ENCODE results near the gene MRPS7. TPM values are rescaled to one million over a fixed set of nuclear protein-coding genes. Genes with fewer than 3 reads are reported as not detected.

The MRPS7 gene
- total RNA-seq, 1 donor from 2014 or later = 38.2 TPM

- Mint-ChIP-seq H3K9me3 (ENCODE audit: low read depth) (no peaks in the 10 kb centered on the region), H3K4me1 (ENCODE audit: low read depth) (no peaks in the 10 kb centered on the region), H3K27ac (ENCODE audit: unreplicated experiment) (no peak overlapping the region), H3K4me3 (ENCODE audit: unreplicated experiment) (no peak overlapping the region), H3K27me3 (ENCODE audit: low read depth) (no peaks in the 10 kb centered on the region), H3K36me3 (ENCODE audit: low read depth) (peaks cover 1% of the 10 kb centered on the region)
- TF ChIP-seq CTCF (IDR thresholded peaks at IDR 0.05) = no peak
- DNase-seq (ENCODE audit: low spot score) = no peak
Measured at GRCh38 chr17:75300280-75300679, 38.6 kb downstream of the MRPS7 start.

GRCh38 chr17:75301049-75301448 lies 39.4 kb downstream of the MRPS7 start:
- Mint-ChIP-seq H3K4me1 (ENCODE audit: low read depth) (no peaks in the 10 kb centered on the region), H3K4me3 (ENCODE audit: unreplicated experiment) (no peak overlapping the region), H3K27ac (ENCODE audit: unreplicated experiment) (no peak overlapping the region), H3K27me3 (ENCODE audit: low read depth) (no peaks in the 10 kb centered on the region), H3K9me3 (ENCODE audit: low read depth) (no peaks in the 10 kb centered on the region), H3K36me3 (ENCODE audit: low read depth) (peaks cover 1% of the 10 kb centered on the region)
- no peak for TF ChIP-seq CTCF (IDR thresholded peaks at IDR 0.05)
- no peak for DNase-seq (ENCODE audit: low spot score)

- Mint-ChIP-seq H3K4me1 (ENCODE audit: low read depth) (no peaks in the 10 kb centered on the region), H3K27me3 (ENCODE audit: low read depth) (no peaks in the 10 kb centered on the region), H3K27ac (ENCODE audit: unreplicated experiment) (no peak overlapping the region), H3K4me3 (ENCODE audit: unreplicated experiment) (no peak overlapping the region), H3K9me3 (ENCODE audit: low read depth) (no peaks in the 10 kb centered on the region), H3K36me3 (ENCODE audit: low read depth) (peaks cover 1% of the 10 kb centered on the region)
- DNase-seq (ENCODE audit: low spot score) = no peak
- TF ChIP-seq CTCF (IDR thresholded peaks at IDR 0.05) = no peak
Measured at GRCh38 chr17:75301502-75302206, 40.0 kb downstream of the MRPS7 start.

- no peak for DNase-seq (ENCODE audit: low spot score)
- no peaks in the 10 kb centered on the region for H3K27me3 Mint-ChIP-seq (ENCODE audit: low read depth)
- H3K4me3 Mint-ChIP-seq (ENCODE audit: unreplicated experiment) = no peak overlapping the region
- peaks cover 5% of the 10 kb centered on the region for H3K4me1 Mint-ChIP-seq (ENCODE audit: low read depth)
- no peaks in the 10 kb centered on the region for H3K36me3 Mint-ChIP-seq (ENCODE audit: low read depth)
- H3K27ac Mint-ChIP-seq (ENCODE audit: unreplicated experiment) = no peak overlapping the region
- H3K9me3 Mint-ChIP-seq (ENCODE audit: low read depth) = no peaks in the 10 kb centered on the region
- no peak for TF ChIP-seq CTCF (IDR thresholded peaks at IDR 0.05)
Measured at GRCh38 chr17:75307957-75308731, 46.5 kb downstream of the MRPS7 start.

- TF ChIP-seq CTCF (IDR thresholded peaks at IDR 0.05) = no peak
- Mint-ChIP-seq H3K4me3 (ENCODE audit: unreplicated experiment) (no peak overlapping the region), H3K4me1 (ENCODE audit: low read depth) (peaks cover 5% of the 10 kb centered on the region), H3K27me3 (ENCODE audit: low read depth) (no peaks in the 10 kb centered on the region), H3K9me3 (ENCODE audit: low read depth) (no peaks in the 10 kb centered on the region), H3K36me3 (ENCODE audit: low read depth) (no peaks in the 10 kb centered on the region), H3K27ac (ENCODE audit: unreplicated experiment) (no peak overlapping the region)
- DNase-seq (ENCODE audit: low spot score) = no peak
Measured at GRCh38 chr17:75308732-75309629, 47.3 kb downstream of the MRPS7 start.

Measured in chondrocyte (in vitro differentiated cells).